Esophagus squamous epithelium (tissue), 4 donors: ENCODE results near the gene CCPG1.

Experiments used
- CTCF ChIP-seq, 6 experiments: fragments of 450-650 bp in 4 of 6; fragments of 200-600 bp in 2 of 6; sonication (generic) in 2 of 6; IDR thresholded peaks; one replicate each; pipeline ENCODE4 v1.5.1; 2016 to 2019; ENCODE audit warnings: antibody characterized with exemption in 6 of 6, mild to moderate bottlenecking in 4 of 6, moderate library complexity in 4 of 6
- POLR2A ChIP-seq, 4 donors: fragments of 450-650 bp; IDR thresholded peaks; one replicate each; pipeline ENCODE4 v1.6.1; 2017; ENCODE audit warnings: antibody characterized with exemption in 4 of 4, mild to moderate bottlenecking in 4 of 4, moderate library complexity in 3 of 4

- TF ChIP-seq CTCF (IDR thresholded peaks at IDR 0.05) (no peak), POLR2A (IDR thresholded peaks at IDR 0.05) (no peak)
These were observed 73.8 kb downstream of the CCPG1 start for GRCh38 chr15:55334371-55334770.
